NCI-H82 treated with DMSO at 0.1 percent for 48 hours (cell line): Measurements from ENCODE around the gene RAB1A.

ENCODE experiments used
- DNase-seq: peaks from one replicate; lab custom pipeline; 2025; ENCODE audit not compliant: unreplicated experiment; lab: John Stamatoyannopoulos, UW

Gene RAB1A

GRCh38 chr2:65040400-65041261 is 89.3 kb downstream of the RAB1A start:
- DNase-seq: peak; percentile 78

- no peak for DNase-seq
Observed at GRCh38 chr2:65039640-65040039, 90.3 kb downstream of the RAB1A start.

GRCh38 chr2:65037178-65037577 is 92.7 kb downstream of the RAB1A start:
- no peak for DNase-seq
